Calu3 (cell line): Measurements from ENCODE around the gene TTPAL. TPM values are rescaled to one million over a fixed set of nuclear protein-coding genes. Genes with fewer than 3 reads are reported as not detected.

ENCODE experiments used
- BruUV-seq: library from RNA; stranded (reverse); fragments of 400-500 nt; replicated peaks from 2 replicates; lab custom pipeline; 2021; lab: Mats Ljungman, UMichigan
- CTCF ChIA-PET: fragments of 300-600 bp; sonication (Branson Sonifier 250); formaldehyde crosslinking; loops from one replicate; lab custom pipeline; 2022; ENCODE audit warnings: antibody characterized with exemption; lab: Charles Lee
- DNase-seq: peaks from one replicate; pipeline ENCODE4 v3.0.0; 2022
- H3K27ac Mint-ChIP-seq: one replicate; pipeline ENCODE4 v1.8.0; 2022; ENCODE audit warnings: mixed read lengths; ENCODE audit not compliant: unreplicated experiment
- H3K27me3 Mint-ChIP-seq: one replicate; pipeline ENCODE4 v1.8.0; 2022; ENCODE audit warnings: mixed read lengths; ENCODE audit not compliant: unreplicated experiment
- H3K36me3 Mint-ChIP-seq: one replicate; pipeline ENCODE4 v1.8.0; 2022; ENCODE audit warnings: mild to moderate bottlenecking, moderate library complexity, mixed read lengths; ENCODE audit not compliant: insufficient read depth, unreplicated experiment
- H3K4me1 Mint-ChIP-seq: one replicate; pipeline ENCODE4 v1.8.0; 2022; ENCODE audit warnings: mild to moderate bottlenecking, low read depth, mixed read lengths; ENCODE audit not compliant: unreplicated experiment
- H3K4me3 Mint-ChIP-seq: one replicate; pipeline ENCODE4 v1.8.0; 2022; ENCODE audit warnings: mild to moderate bottlenecking, low read depth, moderate library complexity, mixed read lengths; ENCODE audit not compliant: unreplicated experiment
- H3K9me3 Mint-ChIP-seq: one replicate; pipeline ENCODE4 v1.8.0; 2022; ENCODE audit warnings: low read depth, mixed read lengths; ENCODE audit not compliant: unreplicated experiment
- intact Hi-C: fragments of 100-400 bp; cut with micrococcal nuclease; formaldehyde crosslinking; loops from one replicate; pipeline ENCODE4 v1.10.0; 2022; ENCODE audit not compliant: unreplicated experiment
- total RNA-seq: library from RNA; stranded (reverse); gene quantifications from 2 replicates; pipeline ENCODE4 v1.2.3, GENCODE V29; 2022
- TF ChIP-seq, protein P1 (sequence below): fragments of 200-600 bp; IDR thresholded peaks from one replicate; pipeline ENCODE4 v1.8.0; 2022; ENCODE audit warnings: antibody characterized with exemption; ENCODE audit not compliant: unreplicated experiment

Gene TTPAL
- total RNA-seq, 1 experiment from 2014 or later, result 39.9 TPM

- Mint-ChIP-seq H3K36me3 (no peaks in the 10 kb centered on the region), H3K4me1 (no peaks in the 10 kb centered on the region), H3K27ac (no peak overlapping the region), H3K4me3 (no peak overlapping the region), H3K9me3 (no peaks in the 10 kb centered on the region), H3K27me3 (no peaks in the 10 kb centered on the region)
- BruUV-seq, result no TSS peak
- TF ChIP-seq, protein P1, sequence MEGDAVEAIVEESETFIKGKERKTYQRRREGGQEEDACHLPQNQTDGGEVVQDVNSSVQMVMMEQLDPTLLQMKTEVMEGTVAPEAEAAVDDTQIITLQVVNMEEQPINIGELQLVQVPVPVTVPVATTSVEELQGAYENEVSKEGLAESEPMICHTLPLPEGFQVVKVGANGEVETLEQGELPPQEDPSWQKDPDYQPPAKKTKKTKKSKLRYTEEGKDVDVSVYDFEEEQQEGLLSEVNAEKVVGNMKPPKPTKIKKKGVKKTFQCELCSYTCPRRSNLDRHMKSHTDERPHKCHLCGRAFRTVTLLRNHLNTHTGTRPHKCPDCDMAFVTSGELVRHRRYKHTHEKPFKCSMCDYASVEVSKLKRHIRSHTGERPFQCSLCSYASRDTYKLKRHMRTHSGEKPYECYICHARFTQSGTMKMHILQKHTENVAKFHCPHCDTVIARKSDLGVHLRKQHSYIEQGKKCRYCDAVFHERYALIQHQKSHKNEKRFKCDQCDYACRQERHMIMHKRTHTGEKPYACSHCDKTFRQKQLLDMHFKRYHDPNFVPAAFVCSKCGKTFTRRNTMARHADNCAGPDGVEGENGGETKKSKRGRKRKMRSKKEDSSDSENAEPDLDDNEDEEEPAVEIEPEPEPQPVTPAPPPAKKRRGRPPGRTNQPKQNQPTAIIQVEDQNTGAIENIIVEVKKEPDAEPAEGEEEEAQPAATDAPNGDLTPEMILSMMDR, result no peak
- intact Hi-C loops, result no loop called here
- CTCF ChIA-PET, result interaction anchor here (0.5 to 1.7 kb wide), 2 partner anchors 21 to 204 kb away, joined by 4 read pairs; no protein-coding TSS in a partner anchor
- no peak for DNase-seq
Measured at GRCh38 chr20:44427804-44428173, 47.9 kb upstream of the TTPAL start.

- no peak for DNase-seq
- H3K4me3 Mint-ChIP-seq, result no peak overlapping the region
- intact Hi-C loops, result no loop called here
- H3K27ac Mint-ChIP-seq, result no peak overlapping the region
- BruUV-seq, result no TSS peak
- no peaks in the 10 kb centered on the region for H3K4me1 Mint-ChIP-seq
- H3K9me3 Mint-ChIP-seq, result no peaks in the 10 kb centered on the region
- no peaks in the 10 kb centered on the region for H3K27me3 Mint-ChIP-seq
- CTCF ChIA-PET, result interaction anchor here (1.7 kb wide), 1 partner anchor 21 kb away, joined by 4 read pairs; no protein-coding TSS in a partner anchor
- TF ChIP-seq, protein P1, result no peak
- H3K36me3 Mint-ChIP-seq, result no peaks in the 10 kb centered on the region
Measured at GRCh38 chr20:44428174-44429016, 47.3 kb upstream of the TTPAL start.

DNA sequence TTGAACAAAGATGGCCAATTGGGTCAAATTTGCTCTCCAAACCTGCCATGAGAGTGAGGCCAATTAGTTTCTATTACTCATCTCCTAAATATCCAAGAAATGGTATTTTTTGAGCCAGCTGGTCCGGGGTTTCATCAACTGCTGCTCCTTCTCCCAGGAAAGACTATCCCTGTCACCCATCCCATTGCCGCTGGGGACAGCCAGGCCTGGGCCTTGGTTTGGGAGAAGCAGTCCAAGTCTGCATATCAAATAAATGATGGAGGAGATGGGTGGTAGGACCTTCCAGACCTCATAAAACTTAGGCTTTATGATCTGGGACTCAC, 46.7 kb upstream of the TTPAL start:
- no peak for DNase-seq
- TF ChIP-seq, protein P1, result no peak
- CTCF ChIA-PET, result no interaction called here
- Mint-ChIP-seq H3K27me3 (no peaks in the 10 kb centered on the region), H3K9me3 (no peaks in the 10 kb centered on the region), H3K4me3 (no peak overlapping the region), H3K27ac (no peak overlapping the region), H3K4me1 (no peaks in the 10 kb centered on the region), H3K36me3 (no peaks in the 10 kb centered on the region)
- intact Hi-C loops, result no loop called here
- BruUV-seq, result no TSS peak

DNA sequence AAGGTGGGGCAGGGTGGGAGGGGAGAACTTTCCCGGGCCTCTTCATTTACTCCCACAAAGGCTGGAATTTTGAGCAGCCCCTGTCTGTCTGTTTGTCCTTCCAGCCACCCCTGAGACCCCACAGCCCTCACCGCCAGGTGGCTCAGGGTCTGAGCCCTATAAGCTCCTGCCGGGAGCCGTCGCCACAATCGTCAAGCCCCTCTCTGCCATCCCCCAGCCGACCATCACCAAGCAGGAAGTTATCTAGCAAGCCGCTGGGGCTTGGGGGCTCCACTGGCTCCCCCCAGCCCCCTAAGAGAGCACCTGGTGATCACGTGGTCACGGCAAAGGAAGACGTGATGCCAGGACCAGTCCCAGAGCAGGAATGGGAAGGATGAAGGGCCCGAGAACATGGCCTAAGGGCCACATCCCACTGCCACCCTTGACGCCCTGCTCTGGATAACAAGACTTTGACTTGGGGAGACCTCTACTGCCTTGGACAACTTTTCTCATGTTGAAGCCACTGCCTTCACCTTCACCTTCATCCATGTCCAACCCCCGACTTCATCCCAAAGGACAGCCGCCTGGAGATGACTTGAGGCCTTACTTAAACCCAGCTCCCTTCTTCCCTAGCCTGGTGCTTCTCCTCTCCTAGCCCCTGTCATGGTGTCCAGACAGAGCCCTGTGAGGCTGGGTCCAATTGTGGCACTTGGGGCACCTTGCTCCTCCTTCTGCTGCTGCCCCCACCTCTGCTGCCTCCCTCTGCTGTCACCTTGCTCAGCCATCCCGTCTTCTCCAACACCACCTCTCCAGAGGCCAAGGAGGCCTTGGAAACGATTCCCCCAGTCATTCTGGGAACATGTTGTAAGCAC, 46.0 kb upstream of the TTPAL start:
- DNase-seq, result no peak
- BruUV-seq, result no TSS peak
- H3K9me3 Mint-ChIP-seq, result no peaks in the 10 kb centered on the region

More for the DNA sequence above, 46.0 kb upstream of the TTPAL start:
- Mint-ChIP-seq H3K27ac (no peak overlapping the region), H3K4me3 (no peak overlapping the region), H3K27me3 (no peaks in the 10 kb centered on the region), H3K4me1 (no peaks in the 10 kb centered on the region), H3K36me3 (no peaks in the 10 kb centered on the region)
- TF ChIP-seq, protein P1, result no peak
- CTCF ChIA-PET, result no interaction called here
- intact Hi-C loops, result no loop called here
